ENCODE measurements around the gene ZNF117.
"Not testable (repeated sequence)": the region's sequence is repeated elsewhere in the genome, so short reads cannot be mapped to it uniquely, and the experiment has no call there.

Gene ZNF117

DNA sequence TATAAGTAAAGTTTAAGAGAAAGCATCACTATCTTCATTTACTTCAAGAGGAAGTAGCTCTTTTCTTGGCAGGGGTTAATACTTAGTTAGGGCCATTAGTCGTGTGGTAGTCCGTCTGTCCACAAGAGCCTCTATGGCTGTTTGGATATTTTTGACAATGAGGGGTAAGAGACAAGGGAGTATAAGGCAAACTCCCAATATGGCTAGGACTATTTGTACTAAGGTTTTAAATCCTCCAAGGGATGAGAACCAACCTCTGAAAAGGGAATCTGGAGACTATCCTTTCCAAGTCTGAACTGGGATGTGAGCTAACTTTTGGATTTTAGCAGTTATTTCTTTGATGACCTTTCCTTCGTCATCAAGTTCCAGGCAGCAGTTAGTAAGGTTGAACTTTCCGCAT lies at the start of gene ZNF117:
Gene ZNF117, minus strand, starts transcription at position 101 of the 400 bp plus-strand sequence.
- DNase-seq (ENCODE audit: low spot score) = no peak

- peak; percentile 23 for DNase-seq (ENCODE audit: low spot score)
Measured at GRCh38 chr7:65038767-65039166, 47.9 kb upstream of the ZNF117 start.

- DNase-seq (ENCODE audit: low spot score) = peak; percentile 73
Measured at GRCh38 chr7:65037740-65038688, 47.2 kb upstream of the ZNF117 start.

GRCh38 chr7:65036526-65036925 lies 45.7 kb upstream of the ZNF117 start:
- DNase-seq (ENCODE audit: low spot score) = not testable (repeated sequence)

DNA sequence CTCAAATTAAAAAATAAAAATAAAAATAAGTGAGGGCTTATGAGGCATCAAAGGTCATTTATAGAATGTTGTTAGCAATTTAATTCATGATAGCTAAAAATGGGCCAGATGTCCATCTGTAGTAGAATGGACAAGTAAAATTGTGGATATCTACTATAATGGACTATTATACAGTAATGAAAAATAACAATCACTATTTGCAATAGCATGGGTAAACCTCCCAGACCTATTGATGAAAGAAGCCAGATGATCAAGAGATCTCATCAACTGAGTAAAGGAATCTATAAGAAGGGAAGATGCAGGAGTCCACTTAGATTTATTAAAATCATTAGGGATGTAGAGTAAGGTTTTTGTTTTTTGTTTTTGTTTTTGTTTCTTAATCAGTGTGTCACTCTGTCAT lies 44.6 kb upstream of the ZNF117 start:
- not testable (repeated sequence) for DNase-seq (ENCODE audit: low spot score)

- DNase-seq (ENCODE audit: low spot score) = not testable (repeated sequence)
Measured at GRCh38 chr7:65034120-65034782, 43.4 kb upstream of the ZNF117 start.

- not testable (repeated sequence) for DNase-seq (ENCODE audit: low spot score)
Measured at GRCh38 chr7:65033391-65033790, 42.6 kb upstream of the ZNF117 start.

GRCh38 chr7:65025023-65025422 lies 34.2 kb upstream of the ZNF117 start:
- DNase-seq (ENCODE audit: low spot score) = not testable (repeated sequence)

- DNase-seq (ENCODE audit: low spot score) = not testable (repeated sequence)
Measured at GRCh38 chr7:65020978-65021377, 30.1 kb upstream of the ZNF117 start.

- not testable (repeated sequence) for DNase-seq (ENCODE audit: low spot score)
Measured at GRCh38 chr7:65009881-65010280, 19.0 kb upstream of the ZNF117 start.

- not testable (repeated sequence) for DNase-seq (ENCODE audit: low spot score)
Measured at GRCh38 chr7:65009394-65009793, 18.6 kb upstream of the ZNF117 start.

- not testable (repeated sequence) for DNase-seq (ENCODE audit: low spot score)
Measured at GRCh38 chr7:65007036-65007435, 16.2 kb upstream of the ZNF117 start.

- DNase-seq (ENCODE audit: low spot score) = peak; percentile 80
Measured at GRCh38 chr7:65006094-65006992, 15.5 kb upstream of the ZNF117 start, which contains the start of gene ERV3-1. Gene ERV3-1 (minus strand): TSS chr7:65006687. CDS start chr7:64993026, 13,661 bp downstream.

DNA sequence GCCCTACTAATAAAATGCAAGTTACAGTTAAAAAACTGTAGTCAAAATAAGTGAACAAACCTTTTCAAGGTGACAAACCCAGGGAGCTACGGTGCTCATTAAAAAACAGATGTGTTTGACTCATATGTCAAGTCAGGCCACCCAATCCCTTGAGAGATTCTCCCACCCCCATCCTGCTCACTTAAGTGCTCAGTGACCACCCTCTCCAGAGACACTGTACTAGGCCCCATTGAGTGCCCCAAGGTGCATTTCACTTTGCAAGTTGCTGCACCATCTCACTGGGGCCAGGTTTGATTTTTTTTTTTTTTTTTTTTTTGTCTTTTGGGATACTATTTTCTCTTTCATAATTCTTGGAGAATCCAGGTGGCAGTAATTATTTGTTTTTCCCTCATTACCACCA lies 13.7 kb upstream of the ZNF117 start:
- DNase-seq (ENCODE audit: low spot score) = no peak

- DNase-seq (ENCODE audit: low spot score) = no peak
Measured at GRCh38 chr7:65002972-65003585, 12.2 kb upstream of the ZNF117 start.

- DNase-seq (ENCODE audit: low spot score) = no peak
Measured at GRCh38 chr7:65001291-65001814, 10.5 kb upstream of the ZNF117 start.

GRCh38 chr7:64999165-65000004 lies 8.5 kb upstream of the ZNF117 start:
- no peak for DNase-seq (ENCODE audit: low spot score)

- no peak for DNase-seq (ENCODE audit: low spot score)
Measured at GRCh38 chr7:64998865-64999164, 8.0 kb upstream of the ZNF117 start.

- no peak for DNase-seq (ENCODE audit: low spot score)
Measured at GRCh38 chr7:64997927-64998391, 7.1 kb upstream of the ZNF117 start.

DNA sequence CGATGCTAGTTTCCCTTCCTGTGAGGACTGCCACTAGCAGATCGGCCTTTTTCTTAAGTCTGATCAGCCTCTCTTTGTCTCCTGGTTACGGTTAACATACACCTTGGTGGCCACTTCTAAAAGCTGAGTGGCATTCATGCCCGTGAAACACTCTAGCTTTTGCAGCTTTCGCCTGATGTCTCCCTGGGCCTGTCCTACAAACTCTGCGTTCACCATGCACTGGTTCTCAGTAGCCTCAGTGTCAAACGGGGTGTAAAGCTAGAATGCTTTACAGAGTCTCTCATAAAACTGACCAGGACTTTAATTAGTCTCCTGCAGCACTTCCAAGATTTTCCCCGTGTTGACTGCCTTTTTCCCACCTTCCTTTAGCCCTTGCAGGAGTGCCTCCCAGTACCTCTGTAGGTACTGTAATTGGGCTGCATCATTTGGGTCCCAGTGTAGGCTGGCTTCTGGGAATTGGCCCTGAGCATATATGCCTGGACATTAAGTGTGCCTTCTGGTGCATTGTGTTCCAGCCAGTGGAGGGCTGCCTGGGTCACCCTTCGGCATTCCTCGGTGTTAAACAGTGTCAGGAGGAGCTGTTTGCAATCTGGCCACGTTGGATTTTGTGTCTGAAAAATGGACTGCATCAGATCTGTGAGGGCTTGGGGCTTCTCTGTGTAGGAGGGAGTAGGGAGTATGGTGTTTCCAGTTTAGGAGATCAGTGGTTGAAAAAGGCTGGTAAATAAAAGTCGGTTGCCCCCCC lies 6.5 kb upstream of the ZNF117 start:
- DNase-seq (ENCODE audit: low spot score) = no peak
